Activated CD4-positive, alpha-beta T cell treated with anti-CD3 and anti-CD28 coated beads, Interleukin-2, amount 50 U/mL, for 16 hours (primary cell): ENCODE measurements around the gene KRT10.
"Not testable (repeated sequence)": the region's sequence is repeated elsewhere in the genome, so short reads cannot be mapped to it uniquely, and the experiment has no call there.

Experiments
- DNase-seq: peaks from one replicate; pipeline ENCODE4 v3.0.0-alpha.2; 2020

Gene KRT10

GRCh38 chr17:40832840-40833239, 10.4 kb upstream of the KRT10 start:
- DNase-seq, result no peak

DNA sequence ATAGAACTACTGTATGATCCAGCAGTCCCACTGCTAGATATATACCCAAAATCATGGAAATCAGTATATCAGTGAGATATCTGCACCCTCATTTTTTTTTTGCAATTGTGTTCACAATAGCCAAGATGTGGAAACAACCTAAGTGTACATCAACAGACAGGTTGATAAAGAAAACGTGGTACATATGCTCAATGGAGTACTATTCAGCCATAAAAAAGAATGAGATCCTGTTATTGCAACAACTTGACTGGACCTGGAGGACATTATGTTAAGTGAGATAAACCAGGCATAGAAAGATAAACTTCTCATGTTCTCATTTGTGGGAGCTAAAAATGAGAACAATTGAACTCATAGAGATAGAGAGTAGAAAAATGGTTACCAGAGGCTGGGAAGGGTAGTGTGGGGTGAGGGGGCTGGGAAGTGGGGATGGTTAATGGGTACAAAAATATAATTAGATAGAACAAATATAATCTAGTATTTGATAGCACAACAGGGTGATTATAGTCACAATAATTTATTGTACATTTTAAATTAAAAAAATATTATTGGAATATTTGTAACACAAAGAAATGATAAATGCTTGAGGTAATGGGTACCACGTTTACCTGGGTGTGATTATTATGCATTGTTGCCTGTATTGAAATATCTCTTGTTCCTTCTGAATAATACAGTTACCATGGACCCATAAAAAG, 7.8 kb upstream of the KRT10 start:
- DNase-seq, result no peak

DNA sequence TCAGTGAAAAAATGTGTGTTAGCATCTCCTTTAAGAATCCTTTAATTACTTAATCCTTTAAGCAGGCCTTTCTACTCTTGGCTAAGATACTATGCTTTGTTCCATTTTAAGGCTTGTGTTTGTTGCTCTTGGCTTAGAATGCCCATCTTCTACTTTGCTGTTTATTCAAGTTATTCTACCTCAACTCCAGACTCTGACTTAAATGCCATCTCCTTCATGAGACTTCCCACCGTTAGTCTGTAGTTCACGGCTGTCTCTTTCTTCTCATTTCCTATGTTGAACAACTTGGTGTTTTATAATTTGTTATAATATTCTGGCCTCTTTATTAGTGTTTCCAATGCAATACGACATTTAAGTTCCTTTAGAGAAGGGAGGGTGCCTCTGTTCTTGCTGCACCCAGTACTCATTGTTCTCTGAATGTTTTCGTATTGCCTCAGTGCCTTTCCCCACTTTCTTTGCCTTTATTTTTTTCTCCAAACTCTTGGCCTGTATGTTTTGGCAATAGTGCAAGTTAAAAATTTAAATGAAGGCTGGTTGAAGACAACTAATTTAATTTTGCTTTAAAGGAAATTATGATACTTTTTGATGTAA, 6.1 kb upstream of the KRT10 start:
- DNase-seq, result no peak

DNA sequence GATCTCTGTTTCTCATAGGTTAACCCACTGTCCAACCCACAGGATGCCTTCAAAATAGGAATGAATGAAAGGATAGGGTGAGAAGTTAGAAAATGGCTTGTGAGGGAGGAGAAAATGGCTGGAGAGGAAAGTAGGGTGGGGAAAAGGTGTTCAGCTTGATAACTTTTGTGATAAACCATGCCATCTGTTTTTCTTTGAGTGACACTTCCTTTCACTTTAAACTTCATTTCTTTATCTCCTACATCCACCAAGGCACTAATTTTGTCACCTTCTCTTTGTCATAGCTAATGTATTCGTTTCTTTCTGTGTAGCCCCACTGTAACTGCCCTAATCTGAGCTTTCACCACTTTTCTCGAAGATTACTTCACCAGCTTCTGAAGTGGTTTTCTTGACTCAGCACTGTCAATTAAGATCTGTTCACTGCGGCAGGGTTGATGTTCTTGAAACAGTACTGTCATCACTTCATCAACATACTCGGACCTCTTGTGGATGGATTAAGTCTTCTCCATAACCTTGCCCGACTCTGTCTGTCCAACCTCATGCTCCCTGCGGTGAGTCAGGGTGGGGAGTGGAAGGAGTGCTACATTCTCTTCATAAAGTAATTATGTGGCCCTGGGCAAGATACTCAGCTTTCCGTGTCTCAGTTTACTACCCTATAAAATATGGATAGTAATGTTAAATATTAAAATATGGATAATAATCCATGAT, 5.5 kb upstream of the KRT10 start:
- DNase-seq, result peak; percentile 36

GRCh38 chr17:40825599-40825998, 3.2 kb upstream of the KRT10 start:
- no peak for DNase-seq

GRCh38 chr17:40824015-40824832, 1.8 kb upstream of the KRT10 start:
- no peak for DNase-seq

DNA sequence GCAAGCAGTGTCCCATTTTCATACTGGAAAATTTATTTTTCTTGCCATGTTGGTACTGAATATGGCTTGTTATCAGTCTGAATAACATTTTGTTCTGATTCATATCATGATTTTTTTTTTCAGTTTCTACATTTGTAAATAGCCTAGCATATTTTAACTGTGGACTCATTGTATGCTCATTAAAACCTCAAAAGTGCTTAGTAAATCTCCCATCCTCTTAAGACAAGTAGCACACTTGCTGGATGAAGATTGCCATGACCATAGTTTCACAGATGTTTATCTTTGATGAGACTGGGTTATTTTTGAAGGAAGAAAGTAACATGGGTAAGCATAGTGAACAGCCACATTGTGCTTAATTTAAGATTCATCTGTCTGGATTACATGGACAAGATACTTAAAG, 878 bp downstream of the KRT10 start:
- no peak for DNase-seq

- DNase-seq, result peak; percentile 60
Measured at GRCh38 chr17:40820228-40820838, 2.1 kb downstream of the KRT10 start.

GRCh38 chr17:40819528-40820125, 2.8 kb downstream of the KRT10 start:
- no peak for DNase-seq

DNA sequence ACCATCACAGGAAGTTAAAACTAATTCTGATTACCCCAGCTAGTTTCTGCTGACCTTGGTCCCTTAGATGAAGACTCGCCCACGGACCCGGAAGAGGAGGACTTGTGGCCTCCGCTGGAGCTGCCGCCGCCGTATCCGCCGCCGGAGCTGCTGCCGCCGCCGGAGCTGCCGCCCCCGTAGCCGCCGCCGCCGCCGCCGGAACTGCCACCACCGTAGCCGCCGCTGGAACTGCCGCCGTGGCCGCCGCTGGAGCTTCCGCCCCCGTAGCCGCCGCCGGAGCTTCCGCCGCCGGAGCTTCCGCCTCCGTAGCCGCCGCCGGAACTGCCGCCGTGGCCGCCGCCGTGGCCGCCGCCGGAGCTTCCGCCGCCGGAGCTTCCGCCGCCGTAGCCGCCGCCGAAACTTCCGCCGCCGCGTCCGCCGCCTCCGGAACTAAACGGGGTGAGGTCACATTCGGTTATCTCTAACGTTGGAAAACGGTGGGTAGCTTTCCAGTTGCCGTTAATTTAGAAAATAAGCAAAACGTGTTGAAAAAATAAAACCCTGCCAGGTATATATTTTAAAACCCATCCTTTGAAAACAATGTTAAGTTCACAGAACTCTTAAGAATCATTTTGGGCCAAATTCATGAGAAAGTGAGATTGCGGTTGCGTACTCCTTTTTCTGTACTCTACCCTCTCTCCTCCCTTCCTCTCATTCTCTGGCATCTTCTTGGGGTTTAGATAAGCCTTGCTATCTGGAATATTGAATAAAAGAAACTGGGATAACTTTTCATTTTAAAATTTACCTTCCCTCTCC, 3.5 kb downstream of the KRT10 start:
- peak; percentile 84 for DNase-seq

DNA sequence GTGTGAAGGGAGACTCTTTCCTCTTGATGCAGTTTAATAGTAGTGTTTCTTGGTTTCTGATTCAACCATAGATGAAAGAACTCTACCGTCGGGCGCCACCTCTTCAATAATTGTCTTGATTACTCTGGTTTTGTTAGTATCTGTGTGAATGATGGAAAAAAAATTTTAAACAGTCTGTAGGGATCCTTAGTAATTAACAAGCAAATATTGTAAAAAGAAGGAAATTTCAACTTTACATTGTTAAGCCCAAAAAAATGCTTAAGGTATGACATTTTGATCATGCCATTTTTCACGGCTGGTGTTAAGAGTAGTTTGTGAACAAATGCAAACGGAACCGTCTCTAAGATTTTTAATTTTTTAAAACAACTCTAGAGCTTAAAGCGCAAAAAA, 4.1 kb downstream of the KRT10 start:
- no peak for DNase-seq

- DNase-seq, result no peak
Measured at GRCh38 chr17:40817103-40817682, 5.2 kb downstream of the KRT10 start.

- no peak for DNase-seq
Measured at GRCh38 chr17:40816569-40816968, 5.8 kb downstream of the KRT10 start.

GRCh38 chr17:40815381-40815780, 7.0 kb downstream of the KRT10 start:
- no peak for DNase-seq

- DNase-seq, result not testable (repeated sequence)
Measured at GRCh38 chr17:40814657-40815056, 7.8 kb downstream of the KRT10 start.

GRCh38 chr17:40813804-40814203, 8.6 kb downstream of the KRT10 start:
- no peak for DNase-seq

GRCh38 chr17:40812639-40813038, 9.8 kb downstream of the KRT10 start:
- no peak for DNase-seq

GRCh38 chr17:40810494-40810893, 11.9 kb downstream of the KRT10 start:
- DNase-seq, result no peak

GRCh38 chr17:40809721-40810421, 12.5 kb downstream of the KRT10 start:
- DNase-seq, result no peak

DNA sequence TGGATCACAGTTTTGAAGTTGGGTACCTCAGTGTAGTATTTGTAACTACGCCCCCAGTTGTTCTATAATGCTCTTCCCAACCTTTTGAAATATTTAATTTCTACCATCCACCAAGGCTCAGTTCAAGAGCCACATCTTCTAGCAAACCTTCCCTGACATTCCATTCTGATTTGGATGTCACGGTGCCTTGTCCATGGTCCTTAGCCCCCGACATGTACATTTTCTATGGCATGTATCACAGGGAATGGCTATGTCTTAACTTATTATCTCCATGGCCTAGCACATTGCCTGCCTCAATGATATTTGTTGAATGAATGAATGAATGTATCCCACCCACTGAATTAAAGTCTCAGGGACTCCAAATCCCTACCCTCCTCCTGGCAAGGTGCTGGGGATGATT, 16.3 kb downstream of the KRT10 start:
- DNase-seq, result no peak

DNA sequence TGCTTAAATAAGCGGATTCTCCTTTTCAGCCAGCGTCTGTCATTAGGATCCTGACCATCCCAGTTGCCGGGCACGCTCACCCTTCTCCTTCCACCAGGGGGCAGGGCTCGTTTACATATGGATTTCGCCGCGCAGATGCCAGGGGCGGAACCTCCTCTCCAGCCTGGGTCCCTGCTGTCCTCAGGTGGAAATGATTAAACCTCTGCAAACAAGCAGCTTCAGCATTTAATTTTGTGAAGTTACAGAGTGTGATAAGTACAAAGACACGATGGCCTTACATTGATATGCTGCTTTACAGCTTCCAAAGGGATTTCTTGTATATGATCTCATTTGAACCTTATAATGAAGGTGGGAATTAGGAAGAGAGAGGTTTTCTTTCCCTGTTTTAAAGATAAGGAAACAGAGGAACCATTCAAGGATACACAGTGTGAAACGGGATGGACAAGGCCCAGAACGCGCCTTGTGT, 18.8 kb downstream of the KRT10 start:
- peak; percentile 75 for DNase-seq
